ENCODE data around the gene CCNL1. TPM values are rescaled to one million over a fixed set of nuclear protein-coding genes. Genes with fewer than 3 reads are reported as not detected.

Gene CCNL1
- total and polyA plus RNA-seq, 2 of the 8 experiments (the other 6 are each of a cell fraction or from before 2014, with no cell fraction given): 64.5 to 68.6 TPM

GRCh38 chr3:157101486-157101885, 58.5 kb downstream of the CCNL1 start (continued):
- TF ChIP-seq TAF7 (optimal IDR thresholded peaks at IDR 0.05; ENCODE audit: borderline replicate concordance, low read depth, low read length) (no peak), MAFK (IDR thresholded peaks at IDR 0.05; ENCODE audit: low read depth, low read length) (no peak), CBX5 (IDR thresholded peaks at IDR 0.05; ENCODE audit: low read depth, low read length) (no peak), RBBP5 (IDR thresholded peaks at IDR 0.05; ENCODE audit: borderline replicate concordance, low read depth, low read length) (no peak), HDAC2 (IDR thresholded peaks at IDR 0.05; ENCODE audit: borderline replicate concordance in 1 of 2, low read depth in 2 of 2, low read length in 2 of 2) (no peak)
